Tibial nerve (tissue), 3 donors: Measurements from ENCODE around the gene ANKRD44.

Experiments
- POLR2A ChIP-seq, 2 donors: fragments of 450-650 bp; IDR thresholded peaks; one replicate each; pipeline ENCODE4 v1.6.1; 2017; ENCODE audit warnings: antibody characterized with exemption in 2 of 2, mild to moderate bottlenecking in 2 of 2, moderate library complexity in 2 of 2
- TF ChIP-seq, protein P1 (sequence below), 5 experiments: fragments of 200-600 bp in 3 of 5; fragments of 450-650 bp in 2 of 5; sonication (generic) in 3 of 5; IDR thresholded peaks; one replicate each; pipeline ENCODE4 v1.5.1; 2016 to 2019; ENCODE audit warnings: antibody characterized with exemption in 5 of 5, mild to moderate bottlenecking in 3 of 5, moderate library complexity in 2 of 5

GRCh38 chr2:196985511-196986183 is 324.9 kb downstream of the ANKRD44 start:
- TF ChIP-seq, protein P1, sequence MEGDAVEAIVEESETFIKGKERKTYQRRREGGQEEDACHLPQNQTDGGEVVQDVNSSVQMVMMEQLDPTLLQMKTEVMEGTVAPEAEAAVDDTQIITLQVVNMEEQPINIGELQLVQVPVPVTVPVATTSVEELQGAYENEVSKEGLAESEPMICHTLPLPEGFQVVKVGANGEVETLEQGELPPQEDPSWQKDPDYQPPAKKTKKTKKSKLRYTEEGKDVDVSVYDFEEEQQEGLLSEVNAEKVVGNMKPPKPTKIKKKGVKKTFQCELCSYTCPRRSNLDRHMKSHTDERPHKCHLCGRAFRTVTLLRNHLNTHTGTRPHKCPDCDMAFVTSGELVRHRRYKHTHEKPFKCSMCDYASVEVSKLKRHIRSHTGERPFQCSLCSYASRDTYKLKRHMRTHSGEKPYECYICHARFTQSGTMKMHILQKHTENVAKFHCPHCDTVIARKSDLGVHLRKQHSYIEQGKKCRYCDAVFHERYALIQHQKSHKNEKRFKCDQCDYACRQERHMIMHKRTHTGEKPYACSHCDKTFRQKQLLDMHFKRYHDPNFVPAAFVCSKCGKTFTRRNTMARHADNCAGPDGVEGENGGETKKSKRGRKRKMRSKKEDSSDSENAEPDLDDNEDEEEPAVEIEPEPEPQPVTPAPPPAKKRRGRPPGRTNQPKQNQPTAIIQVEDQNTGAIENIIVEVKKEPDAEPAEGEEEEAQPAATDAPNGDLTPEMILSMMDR (IDR thresholded peaks at IDR 0.05), result no peak
- TF ChIP-seq POLR2A (IDR thresholded peaks at IDR 0.05), result no peak
